Effector CD4-positive, alpha-beta T cell (primary cell): ENCODE data around the gene MITD1.
"Not testable (repeated sequence)": the region's sequence is repeated elsewhere in the genome, so short reads cannot be mapped to it uniquely, and the experiment has no call there.

Source experiments
- DNase-seq: peaks from one replicate; pipeline ENCODE4 v3.0.0-alpha.2; 2020
- total RNA-seq: gene quantifications from one replicate; lab custom pipeline; 2026; lab: John Stamatoyannopoulos, UW

Gene MITD1
- total RNA-seq, result 19.5 reads per million, percentile 46 among the genes with 10 or more reads in this experiment

- DNase-seq, result peak; percentile 88
These were observed at the start of gene MITD1, which contains the start of gene MRPL30 for GRCh38 chr2:99180755-99181623. Gene MITD1 (minus strand): TSS chr2:99181058. CDS start chr2:99180981, 77 bp downstream. Gene MRPL30 (plus strand): TSS chr2:99181184. CDS start chr2:99186204, 5,020 bp downstream.

- DNase-seq, result no peak
These were observed 37.2 kb upstream of the MITD1 start for GRCh38 chr2:99217929-99218501.

GRCh38 chr2:99216096-99216495, 35.2 kb upstream of the MITD1 start:
- no peak for DNase-seq

DNA sequence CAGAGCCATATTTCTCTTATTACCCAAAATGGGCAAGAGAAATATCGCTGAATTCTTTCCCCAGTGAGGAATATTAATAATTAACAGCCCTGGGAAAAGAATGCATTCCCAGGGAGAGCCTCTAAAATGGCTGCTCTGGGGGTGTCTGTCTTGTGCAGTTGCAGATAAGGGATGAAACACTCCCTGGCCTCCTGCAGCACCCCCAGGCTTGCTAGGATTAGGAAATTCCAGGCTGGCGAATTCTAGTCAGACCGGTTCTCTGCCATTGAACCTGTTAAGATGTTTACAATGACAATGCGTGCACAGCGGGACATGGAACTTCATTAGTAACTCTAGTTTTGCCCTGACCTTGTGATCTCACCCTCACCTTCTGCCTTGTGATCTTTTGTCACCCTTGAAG, 24.6 kb upstream of the MITD1 start:
- DNase-seq, result no peak

GRCh38 chr2:99201959-99202678, 21.3 kb upstream of the MITD1 start:
- no peak for DNase-seq

GRCh38 chr2:99200076-99200800, 19.4 kb upstream of the MITD1 start:
- DNase-seq, result no peak

GRCh38 chr2:99198103-99198841, 17.4 kb upstream of the MITD1 start:
- DNase-seq, result no peak

- not testable (repeated sequence) for DNase-seq
These were observed 11.5 kb upstream of the MITD1 start for GRCh38 chr2:99192364-99192763.

GRCh38 chr2:99190548-99190947, 9.7 kb upstream of the MITD1 start:
- DNase-seq, result no peak

GRCh38 chr2:99188357-99188756, 7.5 kb upstream of the MITD1 start:
- no peak for DNase-seq

DNA sequence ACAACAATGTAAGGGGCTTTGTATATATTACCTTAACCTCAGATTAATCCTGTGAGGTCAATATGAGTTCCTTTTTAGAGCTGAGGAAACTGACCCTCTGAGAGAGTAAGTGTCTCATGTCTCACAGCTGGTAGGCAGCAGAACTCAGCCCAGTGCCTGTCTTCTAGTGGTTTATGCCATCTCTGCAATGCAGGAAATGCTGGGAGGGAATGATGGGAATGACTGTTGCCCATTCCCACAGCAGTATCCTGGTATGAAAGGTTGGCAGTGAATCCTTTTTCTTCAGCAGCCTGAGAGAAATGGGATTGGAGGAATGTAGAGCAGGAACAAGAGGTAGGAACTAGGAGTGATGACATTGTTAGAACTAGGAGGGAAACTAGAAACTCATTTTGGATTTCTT, 6.2 kb upstream of the MITD1 start:
- no peak for DNase-seq

DNA sequence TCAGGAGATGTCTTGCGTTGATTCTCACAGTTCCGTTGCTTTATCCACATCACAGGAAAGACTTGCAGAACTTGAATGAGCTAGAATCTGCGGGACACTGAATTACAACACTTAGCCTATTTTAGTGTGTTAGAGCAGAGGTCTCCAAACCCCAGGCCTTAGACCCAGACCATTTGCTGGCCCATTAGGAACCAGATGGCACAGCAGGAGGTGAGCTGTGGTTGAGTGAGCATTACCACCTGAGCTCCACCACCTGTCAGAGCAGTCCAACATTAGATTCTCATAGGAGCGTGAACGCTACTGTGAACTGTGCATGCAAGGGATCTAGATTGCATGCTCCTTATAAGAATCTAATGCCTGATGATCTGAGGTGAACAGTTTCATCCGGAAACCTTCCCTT, 4.0 kb upstream of the MITD1 start:
- no peak for DNase-seq

DNA sequence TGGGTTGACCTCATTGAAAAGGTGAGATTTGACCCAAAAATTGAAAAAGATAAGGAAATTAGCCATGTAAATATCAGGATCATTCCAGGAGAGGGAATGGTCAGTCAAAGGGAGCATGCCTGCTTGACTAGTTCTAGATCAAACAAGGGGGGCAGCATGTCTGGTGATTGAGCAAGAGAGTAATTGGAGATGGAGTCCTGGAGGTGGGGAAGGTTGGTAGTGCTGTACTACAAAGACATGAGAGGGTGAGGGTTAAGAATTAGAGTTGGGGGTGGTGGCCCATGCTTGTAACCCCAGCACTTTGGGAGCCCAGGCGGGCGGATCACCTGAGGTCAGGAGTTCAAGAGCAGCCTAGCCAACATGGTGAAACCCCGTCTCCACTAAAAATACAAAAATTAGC, 2.2 kb upstream of the MITD1 start:
- no peak for DNase-seq

DNA sequence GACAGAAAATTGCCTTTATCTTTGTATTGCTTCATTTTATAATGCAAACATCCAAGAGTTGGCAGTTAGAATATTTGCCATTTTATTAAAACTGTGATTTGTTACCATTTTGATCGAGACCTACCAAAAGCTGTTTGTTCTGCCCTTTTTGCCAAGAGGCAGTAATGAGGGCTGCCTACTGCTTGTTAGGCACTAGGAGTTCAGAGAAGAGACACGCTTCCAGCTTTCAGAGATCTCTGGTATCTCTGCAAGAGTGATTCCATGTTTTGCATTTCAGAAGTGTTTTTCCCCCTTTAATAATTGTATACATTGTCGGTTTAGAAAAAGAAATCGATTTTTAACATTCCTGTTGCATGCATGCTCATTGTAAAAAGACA, 754 bp upstream of the MITD1 start:
- no peak for DNase-seq

- no peak for DNase-seq
These were observed 9.3 kb downstream of the MITD1 start for GRCh38 chr2:99171377-99172140.

DNA sequence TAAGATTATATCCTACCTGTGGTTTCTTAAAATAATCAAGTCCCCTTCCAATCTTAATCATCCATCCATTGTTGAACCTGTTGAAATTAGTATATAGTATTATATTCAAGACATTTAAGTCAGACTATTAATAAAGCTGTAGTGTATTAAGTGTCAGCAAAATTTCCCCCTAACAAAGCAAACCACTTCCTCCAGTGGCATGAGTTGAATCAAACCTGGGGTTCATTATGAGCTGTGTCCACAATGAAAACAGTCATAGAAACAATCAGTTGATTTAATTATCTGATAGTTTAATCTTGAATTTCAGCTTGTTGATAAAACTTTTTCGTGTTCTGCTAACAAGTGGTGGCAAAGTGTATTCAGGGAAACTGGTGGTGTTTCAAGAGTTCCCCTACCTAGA, 11.3 kb downstream of the MITD1 start:
- DNase-seq, result no peak

DNA sequence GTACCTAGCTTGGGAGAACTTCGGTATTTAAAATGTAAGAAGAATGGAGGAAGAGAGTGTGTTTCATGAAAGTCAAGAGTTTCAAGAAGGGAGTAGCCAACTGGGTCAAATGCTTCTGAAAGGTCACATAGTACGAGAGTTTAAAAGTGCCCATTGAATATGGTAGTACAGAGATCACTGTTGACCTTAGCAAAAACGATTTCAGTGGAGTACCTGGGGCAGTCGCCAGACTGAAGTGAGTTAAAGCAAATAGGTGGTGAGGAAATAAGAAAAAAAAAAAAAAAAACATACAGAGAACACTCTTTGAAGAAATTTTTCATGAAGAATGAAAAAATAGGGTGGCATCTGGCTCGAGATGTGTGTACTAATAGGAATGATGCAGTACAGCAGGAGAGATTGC, 14.6 kb downstream of the MITD1 start:
- DNase-seq, result no peak

DNA sequence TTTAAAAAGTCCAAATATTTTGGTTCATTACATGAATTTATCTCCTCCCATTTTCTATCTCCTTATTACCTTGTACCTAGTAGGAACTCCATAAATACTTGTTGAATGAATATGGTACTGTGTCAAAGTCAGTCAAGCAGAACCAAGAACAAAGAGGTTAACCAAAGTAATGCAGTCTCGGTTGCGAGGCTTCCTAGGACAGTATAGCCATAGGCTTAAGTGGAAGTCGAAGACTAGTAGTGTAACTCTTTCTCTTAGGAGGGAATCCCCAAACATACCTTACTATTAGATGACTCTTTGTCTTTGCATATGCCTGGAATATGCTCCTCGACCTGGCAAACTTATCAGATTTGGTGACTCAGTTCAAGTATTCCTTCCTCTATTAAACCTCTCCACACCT, 21.3 kb downstream of the MITD1 start:
- no peak for DNase-seq

DNA sequence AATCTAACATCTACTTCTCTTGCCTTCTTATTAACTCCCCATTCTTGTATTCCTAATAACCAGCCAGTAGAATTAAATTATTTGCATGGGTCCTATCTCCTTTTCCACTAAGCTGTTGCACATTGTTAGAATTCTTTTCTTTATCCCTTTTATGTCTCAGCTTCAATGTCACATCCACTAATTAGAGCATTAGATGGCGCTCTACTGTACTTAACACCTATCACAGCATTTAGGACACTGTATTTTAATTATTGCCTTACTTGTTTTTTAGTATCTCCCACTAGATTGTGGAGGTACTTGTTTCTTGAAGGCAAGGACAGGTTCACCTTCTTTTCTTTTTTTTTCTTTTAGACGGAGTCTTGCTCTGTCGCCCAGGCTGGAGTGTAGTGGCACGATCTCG, 22.3 kb downstream of the MITD1 start:
- no peak for DNase-seq

DNA sequence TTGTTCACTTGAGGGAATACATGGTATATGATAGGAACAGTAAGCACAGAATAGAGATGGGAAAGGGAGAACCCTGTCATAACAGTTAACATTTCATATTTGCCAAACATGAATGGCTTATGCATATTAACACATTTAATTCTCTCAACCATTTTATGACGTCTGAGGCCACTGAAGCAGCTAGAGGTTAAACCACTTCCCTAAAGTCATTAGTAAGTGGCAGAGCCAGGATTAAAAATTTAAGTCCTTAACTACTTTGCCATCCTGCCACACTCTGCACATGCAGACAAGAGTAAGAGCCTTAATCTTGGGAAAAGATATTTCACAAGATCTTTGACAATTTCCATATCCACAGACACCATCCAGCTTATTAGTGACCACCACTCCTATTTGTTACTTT, 24.0 kb downstream of the MITD1 start:
- no peak for DNase-seq
